ENCODE measurements around the gene CREB3.

Gene CREB3

DNA sequence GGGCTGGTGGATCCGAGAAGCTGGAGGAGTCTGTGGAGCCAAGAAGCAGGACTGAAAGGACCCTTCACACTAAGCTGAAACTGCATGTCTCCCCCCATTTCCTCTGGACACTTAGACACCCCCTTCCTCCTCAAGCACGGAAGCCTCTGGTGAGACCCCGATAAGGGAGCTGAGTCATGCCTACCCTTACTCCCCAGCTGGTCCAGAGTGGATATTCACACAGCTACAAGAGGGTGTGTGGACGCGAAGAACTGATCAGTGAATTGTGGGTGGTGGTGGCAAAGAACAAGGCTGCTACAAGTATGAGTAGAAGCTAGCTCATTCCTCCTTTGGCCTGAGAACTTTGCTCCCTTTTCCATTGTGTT is 4.8 kb upstream of the CREB3 start:
- Histone ChIP-seq H3K4me3 (ENCODE audit: severe bottlenecking) (no peak overlapping the region), H3K4me1 (ENCODE audit: insufficient read depth, poor library complexity, severe bottlenecking) (peaks cover 35% of the 10 kb centered on the region), H3K27ac (ENCODE audit: poor library complexity, severe bottlenecking) (peak overlapping the region; percentile 87), H3K9me3 (ENCODE audit: severe bottlenecking) (no peaks in the 10 kb centered on the region), H3K27me3 (ENCODE audit: insufficient read depth, poor library complexity, severe bottlenecking) (no peaks in the 10 kb centered on the region), H3K36me3 (ENCODE audit: low read depth) (peaks cover 59% of the 10 kb centered on the region)
- DNase-seq (ENCODE audit: low spot score) (no peak), ATAC-seq (ENCODE audit: low read depth) (no peak)
- TF ChIP-seq, protein P1, sequence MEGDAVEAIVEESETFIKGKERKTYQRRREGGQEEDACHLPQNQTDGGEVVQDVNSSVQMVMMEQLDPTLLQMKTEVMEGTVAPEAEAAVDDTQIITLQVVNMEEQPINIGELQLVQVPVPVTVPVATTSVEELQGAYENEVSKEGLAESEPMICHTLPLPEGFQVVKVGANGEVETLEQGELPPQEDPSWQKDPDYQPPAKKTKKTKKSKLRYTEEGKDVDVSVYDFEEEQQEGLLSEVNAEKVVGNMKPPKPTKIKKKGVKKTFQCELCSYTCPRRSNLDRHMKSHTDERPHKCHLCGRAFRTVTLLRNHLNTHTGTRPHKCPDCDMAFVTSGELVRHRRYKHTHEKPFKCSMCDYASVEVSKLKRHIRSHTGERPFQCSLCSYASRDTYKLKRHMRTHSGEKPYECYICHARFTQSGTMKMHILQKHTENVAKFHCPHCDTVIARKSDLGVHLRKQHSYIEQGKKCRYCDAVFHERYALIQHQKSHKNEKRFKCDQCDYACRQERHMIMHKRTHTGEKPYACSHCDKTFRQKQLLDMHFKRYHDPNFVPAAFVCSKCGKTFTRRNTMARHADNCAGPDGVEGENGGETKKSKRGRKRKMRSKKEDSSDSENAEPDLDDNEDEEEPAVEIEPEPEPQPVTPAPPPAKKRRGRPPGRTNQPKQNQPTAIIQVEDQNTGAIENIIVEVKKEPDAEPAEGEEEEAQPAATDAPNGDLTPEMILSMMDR (IDR thresholded peaks at IDR 0.05; ENCODE audit: poor library complexity, severe bottlenecking): no peak

DNA sequence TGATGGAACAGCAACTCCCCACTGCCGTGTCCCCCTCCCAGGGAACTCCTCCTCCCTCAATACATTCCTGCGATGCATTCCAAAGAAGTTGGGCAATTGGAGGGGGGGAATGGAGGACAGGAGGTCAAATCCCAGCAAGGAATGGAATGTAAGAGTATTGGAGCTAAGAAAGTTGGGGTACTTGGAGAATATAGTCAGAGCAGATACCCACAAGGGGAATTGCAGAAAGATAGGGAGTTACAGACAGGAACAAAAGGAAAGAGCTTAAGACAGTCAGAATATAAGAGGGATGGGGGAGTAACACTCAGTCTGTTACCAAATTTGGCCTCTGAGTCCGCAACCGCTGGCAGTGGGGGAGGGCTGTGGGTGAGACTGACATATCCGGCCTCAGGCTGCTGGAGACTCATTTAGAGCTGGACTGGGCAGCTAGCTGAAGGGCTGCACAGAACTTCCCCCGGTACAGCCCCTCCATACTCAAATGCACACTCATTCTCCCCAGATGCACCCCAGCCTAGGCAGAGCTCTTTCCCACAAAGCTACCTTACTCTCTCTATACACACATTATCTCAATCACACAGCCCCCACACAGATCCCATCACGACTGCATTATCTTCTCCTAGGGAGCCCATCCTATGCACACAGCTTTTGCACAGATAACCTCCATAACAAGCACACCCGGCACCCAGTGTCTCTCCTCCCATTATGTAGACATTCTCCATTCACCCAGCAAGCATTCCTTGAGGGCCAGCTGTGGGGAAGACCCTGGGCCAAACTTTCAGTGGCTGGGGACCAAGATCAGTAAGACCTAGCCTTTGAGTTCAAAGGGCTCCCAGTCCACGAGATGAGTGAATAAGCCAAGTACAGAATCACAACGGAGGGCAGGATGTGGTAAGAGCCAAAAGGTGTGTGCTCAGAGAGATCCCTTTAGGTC is 4.2 kb upstream of the CREB3 start:
- Histone ChIP-seq H3K9me3 (ENCODE audit: severe bottlenecking) (no peaks in the 10 kb centered on the region), H3K36me3 (ENCODE audit: low read depth) (peaks cover 53% of the 10 kb centered on the region), H3K4me3 (ENCODE audit: severe bottlenecking) (no peak overlapping the region), H3K27me3 (ENCODE audit: insufficient read depth, poor library complexity, severe bottlenecking) (no peaks in the 10 kb centered on the region), H3K27ac (ENCODE audit: poor library complexity, severe bottlenecking) (peak overlapping the region; percentile 87), H3K4me1 (ENCODE audit: insufficient read depth, poor library complexity, severe bottlenecking) (peaks cover 35% of the 10 kb centered on the region)
- ATAC-seq (ENCODE audit: low read depth): peak; percentile 32
- DNase-seq (ENCODE audit: low spot score): no peak
- TF ChIP-seq, protein P1 (IDR thresholded peaks at IDR 0.05; ENCODE audit: poor library complexity, severe bottlenecking): no peak

DNA sequence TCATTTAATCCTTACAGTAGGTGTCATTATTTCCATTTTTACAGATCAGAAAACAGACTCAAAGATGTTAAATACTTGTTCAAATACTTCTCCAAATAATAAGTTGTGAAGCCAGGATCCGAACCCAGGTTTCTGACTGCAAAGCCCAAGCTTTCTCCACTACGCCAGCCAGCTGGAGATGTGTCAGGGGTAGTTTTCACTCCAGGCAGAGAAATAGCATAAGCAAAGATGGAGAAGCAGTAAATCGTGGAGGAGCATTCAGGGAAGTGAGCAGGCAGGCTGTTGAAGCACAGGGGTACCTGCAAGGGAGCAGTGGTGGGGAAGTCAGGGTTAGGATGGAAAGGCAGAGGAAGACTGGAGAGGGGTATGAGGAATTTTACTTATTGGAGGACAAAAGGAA is 3.4 kb upstream of the CREB3 start:
- peak overlapping the region; percentile 87 for H3K27ac ChIP-seq (ENCODE audit: poor library complexity, severe bottlenecking)
- ATAC-seq (ENCODE audit: low read depth): no peak
- TF ChIP-seq, protein P1 (IDR thresholded peaks at IDR 0.05; ENCODE audit: poor library complexity, severe bottlenecking): no peak
- no peaks in the 10 kb centered on the region for H3K9me3 ChIP-seq (ENCODE audit: severe bottlenecking)
- no peaks in the 10 kb centered on the region for H3K27me3 ChIP-seq (ENCODE audit: insufficient read depth, poor library complexity, severe bottlenecking)
- H3K4me3 ChIP-seq (ENCODE audit: severe bottlenecking): peak overlapping the region; percentile 8
- H3K36me3 ChIP-seq (ENCODE audit: low read depth): peaks cover 53% of the 10 kb centered on the region
- peaks cover 40% of the 10 kb centered on the region for H3K4me1 ChIP-seq (ENCODE audit: insufficient read depth, poor library complexity, severe bottlenecking)
- DNase-seq (ENCODE audit: low spot score): no peak

DNA sequence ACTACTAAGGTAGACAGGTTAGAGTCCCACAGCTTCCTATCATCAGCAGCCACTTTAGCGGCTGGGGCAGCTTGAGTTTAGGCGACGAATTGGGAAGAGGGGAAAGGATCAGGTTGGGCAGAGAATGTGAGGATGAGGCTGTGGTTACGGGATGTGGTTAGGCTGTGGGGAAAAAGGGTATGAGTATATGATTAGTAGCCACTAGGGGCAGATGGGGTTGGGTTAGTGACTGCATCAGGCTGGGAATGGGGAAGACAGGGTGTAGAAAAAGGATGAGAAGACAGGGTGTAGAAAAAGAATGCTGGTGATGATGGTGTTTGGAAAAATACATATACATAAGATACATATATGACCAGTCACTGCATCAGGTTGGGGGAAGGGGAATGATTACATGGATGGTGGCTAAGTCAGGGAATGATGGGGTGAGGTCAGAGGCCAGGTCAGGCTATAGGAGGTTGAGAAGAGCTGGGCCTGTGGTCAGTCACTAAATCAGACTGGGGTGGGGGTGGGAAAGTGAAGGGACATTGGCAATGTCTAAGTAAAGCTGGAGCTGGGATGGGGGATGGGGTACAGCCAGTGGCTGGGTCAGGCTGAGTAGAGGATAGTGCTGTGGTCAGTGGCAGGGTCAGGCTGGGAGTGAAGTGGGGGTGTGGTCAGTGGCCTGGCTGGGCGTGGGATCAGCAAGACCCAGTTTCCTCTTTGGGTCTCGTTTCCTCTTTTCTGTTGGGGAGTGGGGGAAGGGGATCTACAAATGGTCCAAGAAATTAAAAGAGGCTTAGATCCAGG is 2.6 kb upstream of the CREB3 start:
- ATAC-seq (ENCODE audit: low read depth) (peak; percentile 32), DNase-seq (ENCODE audit: low spot score) (no peak)
- H3K4me1 ChIP-seq (ENCODE audit: insufficient read depth, poor library complexity, severe bottlenecking): peaks cover 40% of the 10 kb centered on the region
- H3K9me3 ChIP-seq (ENCODE audit: severe bottlenecking): no peaks in the 10 kb centered on the region
- no peaks in the 10 kb centered on the region for H3K27me3 ChIP-seq (ENCODE audit: insufficient read depth, poor library complexity, severe bottlenecking)
- peak overlapping the region; percentile 8 for H3K4me3 ChIP-seq (ENCODE audit: severe bottlenecking)
- TF ChIP-seq, protein P1 (IDR thresholded peaks at IDR 0.05; ENCODE audit: poor library complexity, severe bottlenecking): peak; percentile 61
- H3K36me3 ChIP-seq (ENCODE audit: low read depth): peaks cover 52% of the 10 kb centered on the region
- H3K27ac ChIP-seq (ENCODE audit: poor library complexity, severe bottlenecking): peak overlapping the region; percentile 87
